Panc1 (cell line): Measurements from ENCODE around the gene RAI14. TPM values are rescaled to one million over a fixed set of nuclear protein-coding genes. Genes with fewer than 3 reads are reported as not detected.

Experiments
- ATAC-seq: fragments of 200-7000 bp; cut with Tn5 transposase; 2 replicates; pipeline ENCODE4 v1.9.1; 2020; ENCODE audit warnings: mild to moderate bottlenecking, moderate library complexity
- BruUV-seq: library from RNA; stranded (reverse); fragments of 400-500 nt; replicated peaks from 2 replicates; lab custom pipeline; 2021; lab: Mats Ljungman, UMichigan
- CTCF ChIA-PET: fragments of 300-600 bp; sonication (Branson Sonifier 250); formaldehyde crosslinking; loops from one replicate; lab custom pipeline; 2022; ENCODE audit warnings: antibody characterized with exemption; lab: Charles Lee
- POLR2A ChIA-PET: fragments of 300-600 bp; sonication (Branson Sonifier 250); formaldehyde crosslinking; loops from one replicate; lab custom pipeline; 2022; ENCODE audit warnings: antibody characterized with exemption; lab: Charles Lee
- DNase-seq: peaks from one replicate; pipeline ENCODE4 v3.0.0-alpha.2; 2010; ENCODE audit warnings: low read depth, low spot score
- H3K27ac ChIP-seq: 2 replicates; pipeline ENCODE4 v1.5.1; 2011; ENCODE audit warnings: mild to moderate bottlenecking, low read length, inconsistent platforms
- H3K27me3 ChIP-seq: fragments of 200-500 bp; sonication (Bioruptor generic); 2 replicates; pipeline ENCODE4 v1.6.0; 2014; ENCODE audit warnings: low read length, inconsistent platforms; ENCODE audit not compliant: control insufficient read depth, insufficient read depth
- H3K36me3 ChIP-seq: fragments of 200-500 bp; sonication (Bioruptor generic); 2 replicates; pipeline ENCODE4 v1.5.1; 2014; ENCODE audit warnings: inconsistent platforms, mild to moderate bottlenecking, low read length, moderate library complexity; ENCODE audit not compliant: control insufficient read depth, insufficient read depth
- H3K4me1 ChIP-seq: 2 replicates; pipeline ENCODE4 v1.5.1; 2011; ENCODE audit warnings: inconsistent platforms, mild to moderate bottlenecking, low read length, moderate library complexity; ENCODE audit not compliant: control insufficient read depth, insufficient read depth
- H3K4me3 ChIP-seq, 2 experiments: 2 replicates each; pipeline ENCODE4 v1.5.1; 2011 to 2012; ENCODE audit warnings: low read depth in 2 of 2, low read length in 2 of 2, mild to moderate bottlenecking in 2 of 2, inconsistent platforms in 1 of 2, moderate library complexity in 1 of 2
- H3K9me3 ChIP-seq: fragments of 200-500 bp; sonication (Bioruptor generic); 2 replicates; pipeline ENCODE4 v1.5.1; 2014; ENCODE audit warnings: low read depth, mild to moderate bottlenecking, inconsistent platforms, low read length, moderate library complexity; ENCODE audit not compliant: control insufficient read depth, insufficient read depth
- CTCF ChIP-seq: fragments of 450-650 bp; IDR thresholded peaks from 2 replicates; pipeline ENCODE4 v1.5.1; 2017; ENCODE audit warnings: mild to moderate bottlenecking
- POLR2AphosphoS5 ChIP-seq: IDR thresholded peaks from 2 replicates; pipeline ENCODE4 v1.6.1; 2012; ENCODE audit warnings: mild to moderate bottlenecking, low read depth, low read length, moderate library complexity
- REST ChIP-seq, 2 experiments: IDR thresholded peaks; 2 replicates each; pipeline ENCODE4 v1.6.1; 2011 to 2012; ENCODE audit warnings: low read depth in 2 of 2, control low read depth in 1 of 2, low read length in 1 of 2, mild to moderate bottlenecking in 1 of 2, moderate library complexity in 1 of 2; ENCODE audit not compliant: insufficient read depth in 1 of 2
- SIN3A ChIP-seq: IDR thresholded peaks from 2 replicates; pipeline ENCODE4 v1.6.1; 2012; ENCODE audit warnings: low read depth, mild to moderate bottlenecking, low read length, moderate library complexity, borderline replicate concordance; ENCODE audit not compliant: insufficient read depth
- TCF7L2 ChIP-seq: IDR thresholded peaks from 2 replicates; pipeline ENCODE4 v1.6.1; 2011; ENCODE audit warnings: mild to moderate bottlenecking, low read depth, low read length, inconsistent platforms
- in situ Hi-C: cut with HindIII; loops from 2 replicates; pipeline ENCODE4 v1.10.0; 2016; ENCODE audit warnings: low sequenced_read_pairs, low pct_unique_long_range_greater_than_20kb
- intact Hi-C: fragments of 100-400 bp; cut with micrococcal nuclease; formaldehyde crosslinking; loops from one replicate; pipeline ENCODE4 v1.10.0; 2022; ENCODE audit not compliant: unreplicated experiment
- total RNA-seq: library from RNA; stranded (reverse); gene quantifications from one replicate; pipeline ENCODE4 v1.2.1, GENCODE V29; 2021; ENCODE audit not compliant: unreplicated experiment

The RAI14 gene
- total RNA-seq, 1 experiment from 2014 or later, result 18.5 TPM

GRCh38 chr5:34818717-34819116, 162.6 kb downstream of the RAI14 start:
- POLR2A ChIA-PET, result no interaction called here
- no peaks in the 10 kb centered on the region for H3K27me3 ChIP-seq
- no peaks in the 10 kb centered on the region for H3K4me1 ChIP-seq
- no peak overlapping the region for H3K27ac ChIP-seq
- H3K4me3 ChIP-seq, result no peak overlapping the region
- DNase-seq (no peak), ATAC-seq (no peak)
- CTCF ChIA-PET, result no interaction called here
- no peaks in the 10 kb centered on the region for H3K9me3 ChIP-seq
- in situ Hi-C loops (no loop called here), intact Hi-C loops (no loop called here)
- TF ChIP-seq SIN3A, result no peak
- no peak for TF ChIP-seq REST (IDR thresholded peaks at IDR 0.05; ENCODE audit: insufficient read depth in 1 of 2, low read depth in 2 of 2, low read length in 1 of 2)
- no peak for TF ChIP-seq TCF7L2
- TF ChIP-seq POLR2AphosphoS5, result no peak
- TF ChIP-seq CTCF, result no peak
- no peaks in the 10 kb centered on the region for H3K36me3 ChIP-seq
- no TSS peak for BruUV-seq

- BruUV-seq, result no TSS peak
- in situ Hi-C loops (no loop called here), intact Hi-C loops (no loop called here)
- ATAC-seq, result no peak
- no peaks in the 10 kb centered on the region for H3K36me3 ChIP-seq
- H3K27ac ChIP-seq, result no peak overlapping the region
- no peaks in the 10 kb centered on the region for H3K4me1 ChIP-seq
- H3K27me3 ChIP-seq, result no peaks in the 10 kb centered on the region
- no peak overlapping the region for H3K4me3 ChIP-seq
- CTCF ChIA-PET, result no interaction called here
- H3K9me3 ChIP-seq, result no peaks in the 10 kb centered on the region
- no peak for DNase-seq
- POLR2A ChIA-PET, result no interaction called here
- TF ChIP-seq POLR2AphosphoS5 (no peak), CTCF (no peak), SIN3A (no peak), REST (IDR thresholded peaks at IDR 0.05; ENCODE audit: insufficient read depth in 1 of 2, low read depth in 2 of 2, low read length in 1 of 2) (no peak), TCF7L2 (no peak)
Measured at GRCh38 chr5:34820593-34820992, 164.5 kb downstream of the RAI14 start.
